Fibroblast of lung (primary cell): ENCODE measurements around the gene BANF2. TPM values are rescaled to one million over a fixed set of nuclear protein-coding genes. Genes with fewer than 3 reads are reported as not detected.
"Not testable (repeated sequence)": the region's sequence is repeated elsewhere in the genome, so short reads cannot be mapped to it uniquely, and the experiment has no call there.

Experiments
- DNase-seq, 2 donors: peaks; one replicate each; pipeline versions ENCODE4 v3.0.0 to v3.0.0-alpha.2; 2010; ENCODE audit warnings: low read depth in 2 of 2
- H2AFZ ChIP-seq: 2 replicates; pipeline ENCODE4 v1.5.1; 2012; ENCODE audit warnings: low read length, control low read depth, inconsistent platforms
- H3K27ac ChIP-seq: 2 replicates; pipeline ENCODE4 v1.5.1; 2011; ENCODE audit warnings: low read length, control low read depth; ENCODE audit not compliant: insufficient read depth
- H3K27me3 ChIP-seq: 2 replicates; pipeline ENCODE4 v1.5.1; 2011; ENCODE audit warnings: mild to moderate bottlenecking, low read length; ENCODE audit not compliant: control insufficient read depth, insufficient read depth
- H3K36me3 ChIP-seq: 2 replicates; pipeline ENCODE4 v1.5.1; 2011; ENCODE audit warnings: low read length; ENCODE audit not compliant: control insufficient read depth, insufficient read depth
- H3K4me1 ChIP-seq: 2 replicates; pipeline ENCODE4 v1.5.1; 2011; ENCODE audit warnings: low read length; ENCODE audit not compliant: control insufficient read depth, insufficient read depth; ENCODE audit errors: extremely low read depth
- H3K4me2 ChIP-seq: 2 replicates; pipeline ENCODE4 v1.5.1; 2011; ENCODE audit warnings: low read length, control low read depth; ENCODE audit not compliant: insufficient read depth; ENCODE audit errors: extremely low read depth
- H3K4me3 ChIP-seq, 4 experiments: fragments of 200-600 bp in 1 of 4; sonication (generic) in 1 of 4; replicated peaks in 1 of 4; 2 replicates each; pipeline ENCODE4 v1.5.1; 2011 to 2016; ENCODE audit warnings: low read length in 4 of 4, low read depth in 3 of 4, mild to moderate bottlenecking in 3 of 4, control low read depth in 2 of 4, inconsistent platforms in 1 of 4, mixed read lengths in 1 of 4; ENCODE audit not compliant: insufficient read depth in 1 of 4; ENCODE audit errors: control extremely low read depth in 1 of 4
- H3K79me2 ChIP-seq: 2 replicates; pipeline ENCODE4 v1.5.1; 2012; ENCODE audit warnings: mild to moderate bottlenecking, low read length, inconsistent platforms; ENCODE audit not compliant: control insufficient read depth, insufficient read depth
- H3K9ac ChIP-seq: 2 replicates; pipeline ENCODE4 v1.5.1; 2011; ENCODE audit warnings: mild to moderate bottlenecking, low read length, control low read depth; ENCODE audit not compliant: insufficient read depth
- H3K9me3 ChIP-seq: 2 replicates; pipeline ENCODE4 v1.5.1; 2012; ENCODE audit warnings: low read depth, low read length; ENCODE audit not compliant: control insufficient read depth, insufficient read depth
- H4K20me1 ChIP-seq: 2 replicates; pipeline ENCODE4 v1.5.1; 2011; ENCODE audit warnings: low read length; ENCODE audit not compliant: control insufficient read depth, insufficient read depth; ENCODE audit errors: extremely low read depth
- CTCF ChIP-seq, 2 donors: IDR thresholded peaks in 1 of 2; conservative IDR thresholded peaks in 1 of 2; 1 replicate in 1 of 2; 2 replicates in 1 of 2; pipeline ENCODE4 v1.5.1; 2011 to 2012; ENCODE audit warnings: low read length in 2 of 2, control low read depth in 1 of 2, inconsistent platforms in 1 of 2, low read depth in 1 of 2, mild to moderate bottlenecking in 1 of 2
- EZH2 ChIP-seq: IDR thresholded peaks from 2 replicates; pipeline ENCODE4 v1.5.1; 2012; ENCODE audit warnings: low read length, control low read depth, mild to moderate bottlenecking; ENCODE audit errors: missing control alignments
- polyA plus RNA-seq, 2 donors: library from polyadenylated mRNA; depleted of rRNA in 1 of 2; stranded (reverse) in 1 of 2; unstranded in 1 of 2; fragments of >200 nt; gene quantifications; 2 replicates each; pipeline ENCODE4 v1.2.1, GENCODE V29; 2011 to 2012; ENCODE audit warnings: missing spikeins in 1 of 2
- total RNA-seq: library from RNA; depleted of rRNA; stranded (reverse); fragments of >200 nt; gene quantifications from 2 replicates; pipeline ENCODE4 v1.2.1, GENCODE V29; 2014

The BANF2 gene
- total and polyA plus RNA-seq, 2 donors (not counting 1 experiment from before 2014, with no cell fraction given) = not detected

DNA sequence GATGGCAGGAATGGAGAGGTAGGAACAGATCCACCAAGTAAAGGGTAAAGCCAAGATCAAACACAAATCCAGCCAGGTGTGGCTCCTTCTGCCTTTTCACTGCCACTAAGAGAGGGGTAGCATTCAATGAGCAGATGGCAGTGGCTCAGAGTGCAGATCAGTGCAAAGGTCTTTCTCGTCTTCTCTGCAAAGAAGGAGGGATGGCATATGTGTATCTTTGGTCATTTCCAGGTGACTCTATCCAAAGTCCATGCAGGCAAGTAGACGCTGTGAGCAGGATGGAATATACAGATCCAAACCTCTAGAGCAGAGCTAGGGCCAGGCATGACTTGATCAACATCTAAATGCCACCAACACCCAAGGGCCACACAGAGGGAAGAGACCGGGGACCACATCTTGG lies 6.9 kb downstream of the BANF2 start:
- no peak overlapping the region for H3K4me3 ChIP-seq
- no peaks in the 10 kb centered on the region for H4K20me1 ChIP-seq
- H2AFZ ChIP-seq = no peak overlapping the region
- DNase-seq = no peak
- no peak overlapping the region for H3K9ac ChIP-seq
- H3K79me2 ChIP-seq = no peaks in the 10 kb centered on the region
- H3K9me3 ChIP-seq = no peaks in the 10 kb centered on the region
- no peak overlapping the region for H3K4me2 ChIP-seq
- no peaks in the 10 kb centered on the region for H3K4me1 ChIP-seq
- TF ChIP-seq EZH2 (no peak), CTCF (conservative IDR thresholded peaks at IDR 0.05 in 1 of 2, IDR thresholded peaks at IDR 0.05 in 1 of 2; ENCODE audit: low read depth in 1 of 2, low read length in 2 of 2) (no peak)
- no peaks in the 10 kb centered on the region for H3K27me3 ChIP-seq
- no peak overlapping the region for H3K27ac ChIP-seq
- H3K36me3 ChIP-seq = no peaks in the 10 kb centered on the region

GRCh38 chr20:17707951-17708350 lies 8.2 kb downstream of the BANF2 start:
- H3K36me3 ChIP-seq, H3K4me3 ChIP-seq, H3K27ac ChIP-seq, H3K27me3 ChIP-seq, H4K20me1 ChIP-seq, H3K9me3 ChIP-seq, H3K4me1 ChIP-seq, H3K9ac ChIP-seq, H2AFZ ChIP-seq, DNase-seq, H3K79me2 ChIP-seq, H3K4me2 ChIP-seq: not testable (repeated sequence)

DNA sequence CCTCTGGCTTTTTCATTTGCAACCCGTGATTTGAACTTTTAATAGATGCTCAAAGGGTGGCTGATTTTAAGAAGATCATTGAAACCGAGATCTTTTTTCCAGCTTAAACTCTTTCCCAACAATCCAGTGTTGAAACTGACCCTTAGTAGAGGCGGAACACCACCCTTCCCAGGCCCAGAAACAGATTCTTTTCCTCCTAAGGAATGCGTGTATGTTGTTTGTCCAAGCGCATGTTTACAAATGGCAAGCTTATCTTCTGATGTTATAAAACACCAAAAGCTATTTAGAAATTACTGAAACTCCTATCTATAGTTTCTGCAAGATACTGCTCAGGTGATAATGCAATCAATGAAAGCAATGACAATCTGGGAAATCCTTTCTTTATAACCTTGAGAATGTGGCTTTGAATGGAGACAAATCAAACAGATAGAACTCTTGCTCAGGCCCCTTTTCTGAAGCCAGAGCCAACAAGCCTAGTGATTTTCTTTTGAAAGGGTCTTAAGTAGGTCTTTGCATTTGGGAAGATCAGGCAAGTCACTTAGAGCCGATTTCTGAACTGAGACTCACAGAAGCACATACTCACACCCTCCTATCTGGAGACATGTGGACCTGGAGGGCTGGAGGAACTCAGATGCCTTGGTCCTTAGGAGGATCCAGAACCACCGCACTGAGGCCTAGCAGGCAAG lies 9.1 kb downstream of the BANF2 start:
- H3K9ac ChIP-seq = no peak overlapping the region
- DNase-seq = peak in 1 of 2 donors; percentile 39
- no peak for TF ChIP-seq EZH2
- TF ChIP-seq CTCF (conservative IDR thresholded peaks at IDR 0.05 in 1 of 2, IDR thresholded peaks at IDR 0.05 in 1 of 2; ENCODE audit: low read depth in 1 of 2, low read length in 2 of 2) = no peak
- H2AFZ ChIP-seq = no peak overlapping the region
- no peaks in the 10 kb centered on the region for H3K79me2 ChIP-seq
- no peaks in the 10 kb centered on the region for H3K9me3 ChIP-seq
- no peak overlapping the region for H3K4me2 ChIP-seq
- no peaks in the 10 kb centered on the region for H4K20me1 ChIP-seq
- no peaks in the 10 kb centered on the region for H3K36me3 ChIP-seq
- H3K27me3 ChIP-seq = no peaks in the 10 kb centered on the region
- H3K27ac ChIP-seq = no peak overlapping the region
- no peaks in the 10 kb centered on the region for H3K4me1 ChIP-seq
- H3K4me3 ChIP-seq = no peak overlapping the region
